Breast epithelium (tissue), 3 donors: ENCODE results near the gene TMC8.

ENCODE experiments used
- CTCF ChIP-seq, 3 donors: fragments of 450-650 bp; IDR thresholded peaks; one replicate each; pipeline ENCODE4 v1.5.1; 2016 to 2017; ENCODE audit warnings: antibody characterized with exemption in 3 of 3, mild to moderate bottlenecking in 3 of 3, moderate library complexity in 3 of 3
- POLR2A ChIP-seq: fragments of 450-650 bp; IDR thresholded peaks from one replicate; pipeline ENCODE4 v1.6.1; 2016; ENCODE audit warnings: antibody characterized with exemption, mild to moderate bottlenecking, moderate library complexity
- POLR2AphosphoS5 ChIP-seq, 3 donors: sonication (generic); formaldehyde crosslinking; IDR thresholded peaks; one replicate each; pipeline ENCODE4 v1.6.1; 2017; ENCODE audit warnings: antibody characterized with exemption in 3 of 3

- TF ChIP-seq POLR2AphosphoS5 (IDR thresholded peaks at IDR 0.05) (no peak), CTCF (IDR thresholded peaks at IDR 0.05) (no peak), POLR2A (no peak)
Observed at GRCh38 chr17:78120537-78120936, 10.0 kb upstream of the TMC8 start.
